Hepatic stellate cell (primary cell): ENCODE measurements around the gene DRD2.

Experiments used
- DNase-seq: peaks from one replicate; pipeline ENCODE4 v3.0.0; 2011; ENCODE audit warnings: low spot score

The DRD2 gene

DNA sequence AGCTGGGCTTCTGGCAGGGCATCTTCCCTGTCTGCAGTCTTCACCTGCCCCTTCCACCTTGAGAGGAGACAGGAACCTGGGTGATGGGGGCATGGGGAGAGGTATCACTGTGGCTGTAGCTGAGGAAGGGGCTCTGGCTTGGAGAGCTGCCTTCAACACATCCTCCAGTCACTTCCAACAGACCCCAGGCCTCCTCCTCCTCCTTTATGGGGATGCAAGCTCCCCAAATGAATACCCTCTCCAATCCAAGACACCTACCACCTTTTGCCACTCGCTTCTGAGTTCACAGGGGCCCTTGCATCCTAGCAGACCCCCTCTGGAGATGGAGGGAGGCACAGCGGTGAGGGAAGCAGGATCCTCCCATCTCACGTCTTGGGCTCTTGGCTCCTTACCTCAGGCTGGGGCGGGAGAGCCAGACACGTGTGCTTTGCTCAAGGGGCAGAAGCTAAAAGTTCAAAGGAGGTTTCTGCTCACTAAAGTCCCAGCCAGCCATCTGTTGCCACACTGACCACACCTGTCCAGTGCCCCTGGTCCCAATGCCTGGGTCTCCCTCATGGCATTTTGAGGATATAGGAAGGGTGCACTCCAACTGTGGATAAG lies 74.5 kb downstream of the DRD2 start:
- no peak for DNase-seq

DNA sequence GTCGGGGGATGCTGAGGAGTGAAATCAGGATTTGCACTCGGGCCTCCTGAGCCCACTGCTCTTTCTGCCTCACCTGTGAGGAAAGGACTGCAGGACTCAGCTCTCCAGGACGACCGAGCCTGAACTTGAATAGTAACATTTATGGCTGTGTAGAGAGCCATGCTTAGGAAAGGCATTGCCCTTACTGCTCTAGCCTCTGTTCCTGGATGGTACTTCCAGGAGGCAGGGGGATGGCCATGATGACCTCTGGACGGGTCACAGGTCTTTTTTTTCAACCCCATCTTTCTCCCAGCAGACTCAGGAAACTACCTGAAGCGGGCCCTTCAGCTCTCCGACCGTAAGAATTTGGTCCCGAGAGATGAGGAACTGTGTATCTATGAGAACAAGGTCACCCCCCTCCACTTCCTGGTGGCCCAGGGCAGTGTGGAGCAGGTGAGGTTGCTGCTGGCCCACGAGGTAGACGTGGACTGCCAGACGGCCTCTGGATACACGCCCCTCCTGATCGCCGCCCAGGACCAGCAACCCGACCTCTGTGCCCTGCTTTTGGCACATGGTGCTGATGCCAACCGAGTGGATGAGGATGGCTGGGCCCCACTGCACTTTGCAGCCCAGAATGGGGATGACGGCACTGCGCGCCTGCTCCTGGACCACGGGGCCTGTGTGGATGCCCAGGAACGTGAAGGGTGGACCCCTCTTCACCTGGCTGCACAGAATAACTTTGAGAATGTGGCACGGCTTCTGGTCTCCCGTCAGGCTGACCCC lies 76.3 kb downstream of the DRD2 start:
- no peak for DNase-seq

DNA sequence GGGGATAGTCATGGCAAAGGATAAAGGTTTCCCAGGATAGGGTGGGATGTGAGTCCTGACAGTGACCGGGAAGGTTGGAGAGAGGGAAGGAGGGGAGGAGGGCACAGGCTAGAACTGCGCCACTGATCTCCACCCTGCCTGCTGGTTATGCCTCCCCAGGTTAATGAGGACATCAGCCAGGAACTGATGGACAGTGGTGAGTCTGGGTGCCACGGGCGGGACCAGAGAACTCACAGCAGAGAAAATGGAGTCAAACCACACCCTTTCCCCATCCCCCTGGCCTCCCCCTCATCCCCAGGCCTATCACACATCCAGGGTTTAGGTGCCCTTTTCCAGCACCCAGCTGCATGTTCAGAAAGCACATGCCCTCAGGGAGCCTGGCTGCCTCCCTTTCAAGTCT lies 77.4 kb downstream of the DRD2 start:
- no peak for DNase-seq

DNA sequence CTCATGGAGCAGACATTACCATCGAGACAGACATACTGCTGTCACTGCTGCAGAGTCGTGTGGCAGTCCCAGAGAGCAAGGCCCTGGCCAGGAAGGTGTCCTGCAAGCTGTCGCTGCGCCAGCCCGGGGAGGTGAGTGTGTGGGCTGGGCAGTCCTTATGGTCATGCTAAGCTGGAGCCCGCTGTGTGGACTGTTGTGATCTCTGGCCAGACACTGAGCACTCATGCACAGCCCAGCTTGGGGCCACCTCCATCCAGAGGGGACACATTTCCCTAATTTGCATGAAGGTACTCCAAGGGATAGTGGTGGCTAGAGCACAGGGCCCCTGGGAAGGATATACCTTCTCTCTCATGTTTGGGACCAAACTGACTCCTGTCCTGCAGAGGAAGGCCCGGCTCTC lies 78.0 kb downstream of the DRD2 start:
- no peak for DNase-seq

DNA sequence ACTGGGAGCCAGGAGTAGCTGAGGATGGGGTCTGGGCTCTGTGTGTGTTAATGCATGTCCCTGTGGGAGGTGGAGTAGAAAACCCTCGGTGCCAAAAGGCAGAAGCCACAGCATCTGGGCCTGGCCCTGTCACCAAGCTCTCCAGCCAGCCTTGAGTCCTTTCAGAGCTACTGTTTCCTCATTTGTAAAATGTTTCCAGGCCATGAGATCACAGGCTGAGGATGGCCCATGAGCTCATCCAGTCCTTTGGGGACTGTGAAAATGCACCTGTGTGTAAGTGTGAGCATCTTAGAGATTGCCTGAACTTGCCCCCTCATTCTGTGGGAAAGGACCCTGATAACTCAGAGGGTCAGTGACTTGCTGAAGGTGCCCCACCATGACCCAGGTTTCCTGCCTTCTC lies 78.5 kb downstream of the DRD2 start:
- DNase-seq: no peak

DNA sequence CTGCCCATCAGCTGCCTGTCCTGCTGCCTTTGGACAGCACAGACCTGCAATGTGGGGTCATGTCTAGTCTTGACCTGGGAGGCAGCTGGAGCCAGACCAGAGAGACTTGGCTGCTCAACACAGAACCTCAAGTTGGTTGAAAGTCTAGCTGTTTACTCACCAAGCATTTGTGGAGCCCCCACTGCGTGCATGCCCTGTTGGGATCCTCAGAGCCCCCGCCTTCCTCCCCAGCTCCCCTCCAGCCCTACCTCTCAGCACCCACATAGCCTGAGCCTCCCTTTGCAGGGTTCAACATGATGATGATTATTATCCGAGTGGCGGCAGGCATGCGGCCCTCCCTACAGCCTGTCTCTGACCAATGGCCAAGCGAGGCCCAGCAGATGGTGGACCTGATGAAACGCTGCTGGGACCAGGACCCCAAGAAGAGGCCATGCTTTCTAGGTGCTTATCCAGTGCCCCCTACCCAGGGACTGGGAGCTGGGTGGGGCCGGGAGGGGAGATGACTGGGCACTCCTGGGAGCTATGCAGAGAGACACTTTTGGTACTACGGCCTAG lies 79.3 kb downstream of the DRD2 start:
- no peak for DNase-seq

DNA sequence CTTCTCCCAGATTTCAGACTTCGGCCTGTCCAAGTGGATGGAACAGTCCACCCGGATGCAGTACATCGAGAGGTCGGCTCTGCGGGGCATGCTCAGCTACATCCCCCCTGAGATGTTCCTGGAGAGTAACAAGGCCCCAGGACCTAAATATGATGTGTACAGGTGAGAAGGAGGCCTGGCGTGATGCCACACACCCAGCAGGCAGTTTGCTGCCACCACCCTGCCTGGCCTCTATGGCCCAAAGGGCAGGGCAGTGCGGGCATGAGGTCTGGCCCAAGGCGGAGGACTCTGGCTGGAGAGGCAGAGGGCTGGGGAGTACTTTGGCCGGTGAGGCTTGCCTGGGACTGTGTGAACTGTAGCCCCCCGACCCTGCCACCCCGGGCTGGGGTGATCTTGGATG lies 80.3 kb downstream of the DRD2 start:
- DNase-seq: no peak

DNA sequence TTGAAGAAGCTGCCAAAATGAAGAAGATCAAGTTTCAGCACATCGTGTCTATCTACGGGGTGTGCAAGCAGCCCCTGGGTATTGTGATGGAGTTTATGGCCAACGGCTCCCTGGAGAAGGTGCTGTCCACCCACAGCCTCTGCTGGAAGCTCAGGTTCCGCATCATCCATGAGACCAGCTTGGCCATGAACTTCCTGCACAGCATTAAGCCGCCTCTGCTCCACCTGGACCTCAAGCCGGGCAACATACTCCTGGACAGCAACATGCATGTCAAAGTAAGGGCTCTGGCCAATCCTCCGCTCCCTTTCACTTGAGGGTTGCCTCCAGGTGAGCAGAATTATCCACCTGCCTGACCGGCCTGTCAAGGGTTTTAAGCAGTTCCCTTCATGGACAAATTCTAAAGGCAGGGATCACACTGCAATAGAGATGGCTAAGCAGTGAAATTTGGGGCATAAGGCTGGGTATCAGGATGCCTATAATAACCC lies 81.7 kb downstream of the DRD2 start:
- DNase-seq: no peak

DNA sequence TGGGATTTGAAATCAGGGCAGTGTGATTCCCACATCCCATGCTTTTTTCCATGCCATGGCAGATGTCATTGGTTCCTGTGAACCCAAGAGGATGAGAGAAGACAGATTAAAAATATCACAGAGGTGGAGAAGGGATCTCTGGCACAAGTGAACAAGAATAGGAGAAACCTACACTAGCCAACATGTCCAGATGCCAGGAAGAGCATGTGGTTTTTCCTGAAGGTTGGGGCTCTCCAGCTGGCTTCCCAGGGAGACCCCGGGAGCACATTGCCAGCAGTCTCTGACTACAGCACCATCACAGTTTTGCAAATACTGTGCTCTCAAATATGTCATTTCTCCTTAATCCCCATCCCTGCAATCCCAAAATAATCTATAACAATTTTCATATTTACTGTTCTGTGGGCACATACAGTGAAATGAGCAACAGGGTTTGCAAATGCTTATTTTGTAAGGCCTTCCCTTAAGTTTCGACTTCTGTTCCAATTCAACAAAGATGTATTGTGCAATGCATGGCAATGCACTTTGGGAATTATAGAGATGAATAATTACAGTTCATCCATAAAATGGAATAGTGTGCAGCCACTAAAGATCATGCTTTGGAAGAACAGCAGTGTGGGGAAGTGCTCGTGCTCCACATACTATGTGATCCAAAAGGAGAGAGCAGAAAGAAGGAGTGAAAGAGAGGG lies 82.8 kb downstream of the DRD2 start:
- no peak for DNase-seq

DNA sequence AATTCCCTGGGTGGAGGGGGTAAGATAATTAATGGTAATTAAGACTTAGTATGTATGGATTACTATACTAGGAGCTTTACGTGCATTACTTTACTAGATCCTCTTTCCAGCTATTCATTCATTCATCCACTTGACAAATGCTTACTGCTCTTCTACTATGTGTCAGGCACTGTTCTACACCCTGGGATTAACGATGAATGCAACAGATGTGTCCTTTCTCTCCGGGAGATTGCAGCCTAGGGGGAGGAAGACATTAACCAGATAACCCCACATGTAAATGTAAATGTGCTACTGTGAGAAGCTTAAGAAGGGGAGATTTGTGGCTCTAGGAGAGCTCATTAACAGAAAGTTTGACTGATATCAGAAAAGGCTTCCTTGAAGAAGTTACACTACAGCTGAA lies 85.9 kb downstream of the DRD2 start:
- DNase-seq: no peak

DNA sequence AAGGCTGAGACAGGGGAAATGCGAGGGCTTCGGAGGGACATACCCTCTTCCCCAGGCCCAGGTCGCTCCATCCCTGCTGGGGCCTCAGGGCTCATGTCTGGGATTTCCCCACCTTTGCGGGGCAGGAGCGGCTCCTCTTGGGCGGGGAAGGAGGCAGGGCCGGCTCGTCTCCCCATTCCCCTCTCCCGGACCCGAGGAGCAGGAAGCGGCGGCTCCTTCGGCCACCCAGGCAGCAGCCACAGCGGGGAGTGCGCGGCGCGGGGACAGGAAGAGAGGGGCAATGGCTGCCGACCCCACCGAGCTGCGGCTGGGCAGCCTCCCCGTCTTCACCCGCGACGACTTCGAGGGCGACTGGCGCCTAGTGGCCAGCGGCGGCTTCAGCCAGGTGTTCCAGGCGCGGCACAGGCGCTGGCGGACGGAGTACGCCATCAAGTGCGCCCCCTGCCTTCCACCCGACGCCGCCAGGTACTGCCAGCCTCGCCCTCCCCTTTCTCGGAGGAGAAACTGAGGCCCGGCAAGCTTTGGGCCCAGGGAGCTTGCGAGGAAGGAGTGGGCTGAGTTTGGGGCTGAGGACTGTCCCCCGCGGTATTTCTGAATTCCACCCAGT lies 87.5 kb downstream of the DRD2 start, which contains the start of gene ANKK1:
Gene ANKK1 (plus strand): TSS at position 175 of the 607 bp plus-strand sequence. CDS start 106 bp downstream, at position 281.
- no peak for DNase-seq

DNA sequence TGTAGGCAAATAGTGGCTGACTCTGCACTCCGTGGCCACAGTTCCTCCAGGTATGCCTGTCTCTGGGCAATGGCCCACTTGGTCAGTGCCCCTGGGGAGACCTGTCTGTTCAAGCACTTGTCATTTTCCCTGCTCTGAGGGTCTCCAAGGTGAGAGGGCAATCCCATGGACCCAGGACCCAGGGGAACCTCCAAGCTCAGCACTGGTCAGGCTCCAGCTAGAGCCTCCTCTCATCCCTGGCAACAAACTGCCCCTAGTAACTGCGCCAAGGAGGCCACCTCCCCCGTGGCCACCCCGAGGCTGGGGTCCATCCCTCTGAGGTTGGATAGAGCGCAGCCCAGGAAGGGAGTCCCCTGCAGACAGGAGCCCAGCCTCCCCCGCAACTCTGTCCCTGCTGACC lies 88.3 kb downstream of the DRD2 start:
- DNase-seq: no peak

DNA sequence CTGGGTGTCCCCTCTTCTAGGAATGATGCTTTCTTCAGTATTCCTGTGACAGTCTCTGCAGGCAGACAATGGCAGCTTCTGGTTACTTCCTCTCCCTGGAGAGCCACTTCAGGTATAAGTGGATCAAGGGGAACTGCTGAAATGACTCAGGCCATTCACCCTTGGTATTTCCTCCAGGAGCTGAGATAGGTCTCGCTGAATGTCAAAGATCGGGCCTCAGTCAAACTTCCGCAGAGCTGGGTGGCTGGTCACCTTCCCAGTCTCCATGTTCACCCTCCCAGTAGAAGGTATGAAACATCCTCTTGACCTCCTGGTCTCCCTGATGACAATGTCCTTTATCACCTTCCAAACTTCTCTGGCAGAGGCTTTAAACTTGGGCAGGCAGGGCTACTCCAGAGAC lies 89.4 kb downstream of the DRD2 start:
- DNase-seq: no peak

DNA sequence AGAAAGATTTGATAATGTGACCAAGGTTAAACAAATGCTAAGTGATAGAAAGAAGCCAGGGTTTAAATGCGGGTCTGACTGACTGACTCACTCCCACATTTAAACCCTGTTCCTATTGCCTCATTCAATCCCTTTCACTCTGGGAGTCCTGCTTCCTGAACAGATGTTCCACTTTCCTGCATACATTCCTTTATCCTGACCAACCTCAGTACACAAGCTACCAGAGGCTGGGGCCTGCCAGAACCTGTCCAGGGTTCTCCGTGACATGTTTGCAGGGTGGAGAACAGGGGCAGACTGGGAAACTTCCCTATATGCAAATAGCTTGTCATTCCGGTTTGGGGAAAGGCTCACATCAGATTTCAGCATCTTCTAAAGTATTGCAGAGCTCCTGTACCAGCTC lies 90.6 kb downstream of the DRD2 start:
- DNase-seq: peak; percentile 76

DNA sequence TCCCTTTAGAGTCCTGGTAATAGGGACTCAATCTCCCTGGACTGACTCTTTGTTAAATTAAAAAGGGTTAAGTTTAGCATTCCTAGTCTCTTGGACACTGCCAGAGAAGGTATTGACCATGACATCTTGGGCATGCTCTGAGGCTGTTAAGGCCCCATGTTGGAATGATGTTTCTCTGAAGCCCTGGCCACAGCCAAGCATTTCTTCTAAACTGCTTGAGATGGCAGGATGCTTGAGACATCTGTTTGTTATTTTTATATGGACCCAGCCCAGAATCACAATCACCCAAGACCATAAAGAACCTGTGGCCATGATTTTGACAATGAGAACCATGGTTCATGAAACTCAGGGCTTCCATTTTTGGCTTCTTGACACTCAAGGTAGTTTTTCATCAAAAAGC lies 93.1 kb downstream of the DRD2 start:
- no peak for DNase-seq

DNA sequence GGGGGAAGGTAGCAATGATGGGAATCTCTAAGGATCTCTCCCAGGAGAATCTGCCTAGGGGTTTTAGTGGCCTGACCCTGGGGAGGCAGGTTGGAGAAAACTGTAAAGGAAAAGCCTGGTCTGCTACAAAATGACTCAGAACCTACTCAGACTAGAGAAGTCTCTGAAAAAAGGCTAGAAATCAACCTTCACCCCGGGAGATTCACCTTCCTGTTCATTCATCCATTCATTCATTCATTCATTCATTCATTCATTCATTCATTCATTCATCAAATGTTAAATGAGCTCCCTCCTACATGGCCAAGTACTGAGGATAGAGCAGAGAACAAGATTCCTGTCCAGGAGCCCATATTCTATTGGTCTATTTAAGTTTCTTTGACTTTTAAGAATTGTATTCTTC lies 96.5 kb downstream of the DRD2 start:
- no peak for DNase-seq

DNA sequence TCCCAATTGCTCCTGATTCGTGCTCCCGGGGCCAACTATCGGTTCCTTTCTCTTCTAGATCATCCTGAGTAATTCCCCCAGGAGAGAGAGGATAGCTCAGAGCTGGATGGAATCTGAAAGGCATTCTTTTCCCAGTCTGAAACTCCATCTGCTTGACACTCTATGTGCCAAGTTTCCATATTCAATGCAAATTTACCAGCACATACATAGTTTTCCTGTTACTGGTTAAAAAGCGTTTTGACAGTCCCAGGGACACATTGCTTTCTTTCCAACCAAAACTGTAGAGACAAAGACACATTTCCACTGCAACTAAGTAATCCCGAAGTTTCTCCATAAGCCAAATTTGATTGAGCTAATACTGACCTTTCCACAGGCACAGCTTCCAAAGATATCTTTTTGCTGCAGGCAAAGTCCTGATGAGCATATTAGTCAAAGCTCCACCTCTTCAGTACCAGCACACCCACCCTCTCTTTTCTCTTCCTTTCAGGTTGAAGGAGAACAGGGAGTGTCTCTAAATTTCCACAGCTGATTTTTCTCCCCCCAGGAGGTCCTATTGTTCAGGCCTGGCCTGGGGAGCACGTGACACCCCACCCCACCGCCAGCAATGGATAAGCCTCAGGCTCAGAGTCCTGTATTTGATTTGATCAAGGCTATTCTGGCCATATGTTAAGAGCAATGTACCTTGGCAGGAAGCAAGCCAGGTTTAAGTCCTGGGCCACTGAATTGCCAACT lies 97.4 kb downstream of the DRD2 start:
- DNase-seq: no peak

DNA sequence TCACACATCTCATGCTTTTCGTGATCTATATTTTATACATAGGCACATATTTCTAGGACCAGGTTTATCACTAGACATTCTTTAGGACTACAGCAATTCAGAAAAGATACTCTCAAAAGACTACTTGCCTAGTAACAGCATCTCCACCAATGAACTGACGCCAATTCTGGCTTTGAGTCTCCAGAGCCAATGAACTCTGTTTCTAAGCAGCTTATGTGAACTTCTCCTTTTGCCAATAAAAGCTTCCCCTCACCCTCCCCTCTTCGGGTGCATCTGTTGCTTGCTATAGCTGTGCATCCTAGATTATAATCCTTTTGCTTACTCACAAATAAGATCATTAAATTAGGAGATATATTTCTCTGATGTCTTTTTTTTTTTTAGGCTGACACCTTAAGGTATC lies 99.0 kb downstream of the DRD2 start:
- no peak for DNase-seq

DNA sequence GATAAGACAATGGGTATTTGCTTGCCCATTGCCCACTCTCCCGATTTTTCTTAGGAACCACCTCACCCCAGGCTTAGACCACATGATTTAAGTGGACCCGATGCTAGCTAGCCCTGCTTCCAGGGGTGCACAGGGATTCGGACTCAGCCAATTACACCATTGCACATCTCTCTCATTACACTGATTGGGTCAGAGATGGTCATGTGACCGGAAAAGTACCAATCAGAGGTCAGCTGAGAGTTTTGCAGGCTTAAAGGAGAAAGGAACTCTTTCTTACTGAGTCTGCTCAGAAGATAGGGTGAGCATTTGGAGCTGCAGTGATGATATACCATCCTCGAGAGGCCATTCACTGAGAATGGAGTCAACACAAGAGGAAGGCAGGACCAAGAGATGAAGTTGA lies 99.8 kb downstream of the DRD2 start:
- no peak for DNase-seq

DNA sequence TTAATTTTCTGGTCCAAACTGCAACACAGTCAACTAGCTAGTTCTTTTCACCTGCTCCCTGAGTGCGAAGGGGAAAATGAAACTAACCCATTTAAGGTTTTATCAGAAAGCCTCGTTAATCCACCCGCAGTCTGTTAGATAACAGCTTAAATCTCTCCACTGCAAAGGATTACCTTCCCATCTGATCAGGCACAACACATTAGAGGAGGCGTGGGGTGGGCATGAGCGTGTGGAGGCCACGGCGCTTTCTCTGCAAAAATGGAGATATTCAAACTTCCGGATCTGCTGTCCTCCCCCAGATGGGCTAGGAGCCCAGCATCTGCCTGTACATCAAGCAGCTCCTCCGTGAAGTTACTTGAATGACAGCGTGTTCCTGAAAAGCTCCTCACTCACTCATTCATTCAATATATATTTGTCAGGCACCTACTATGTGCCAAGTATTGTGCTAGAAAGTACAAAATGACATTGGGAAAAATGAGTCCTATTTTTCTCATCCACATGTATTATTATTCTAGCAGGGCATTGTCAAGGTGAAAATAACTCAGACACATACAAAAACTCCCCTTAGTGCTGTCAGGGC lies 101.1 kb downstream of the DRD2 start:
- DNase-seq: no peak

DNA sequence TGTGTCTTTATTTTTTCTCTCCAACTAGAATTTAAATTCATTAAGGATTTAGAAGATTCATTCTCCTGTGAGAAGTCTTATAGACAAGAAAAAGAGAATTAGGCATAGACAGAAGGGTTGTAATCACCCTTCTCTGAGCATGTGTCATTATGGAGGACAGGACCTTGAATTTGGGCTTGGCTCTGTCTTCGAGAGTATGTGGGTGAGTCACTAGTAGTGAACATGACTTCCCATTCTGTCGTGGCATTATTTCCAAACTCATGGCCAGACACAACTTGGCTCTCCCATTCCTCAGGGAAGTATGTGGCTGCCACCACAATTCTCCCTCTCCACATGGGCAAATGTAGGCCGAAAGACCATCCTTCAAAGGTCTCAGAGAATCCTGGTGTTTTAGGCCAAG lies 101.9 kb downstream of the DRD2 start:
- peak; percentile 57 for DNase-seq
